Measurements from ENCODE around the gene TMEM156. TPM values are rescaled to one million over a fixed set of nuclear protein-coding genes. Genes with fewer than 3 reads are reported as not detected.

TMEM156 gene
- total RNA-seq, 2 donors from 2014 or later: not detected

DNA sequence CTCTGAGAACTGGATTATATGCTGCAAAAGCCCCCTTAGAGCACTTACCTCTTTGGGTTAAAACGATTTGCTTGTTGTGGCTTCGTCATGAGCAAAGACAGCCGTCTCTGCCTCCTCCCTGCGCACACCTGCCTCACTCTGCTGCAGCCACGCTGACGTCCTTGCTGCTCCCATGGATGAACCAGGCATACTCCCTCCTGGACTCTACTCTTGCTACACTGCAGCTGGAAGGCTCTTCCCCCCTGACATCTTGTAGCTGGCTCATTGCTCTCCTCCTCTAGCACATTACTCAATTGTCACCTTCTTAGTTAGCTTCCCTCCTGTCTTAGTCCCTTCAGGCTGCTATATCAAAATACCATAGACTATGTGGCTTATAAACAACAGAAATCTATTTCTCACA is 105.3 kb downstream of the TMEM156 start:
- Mint-ChIP-seq H3K4me3 (no peak overlapping the region), H3K9me3 (no peaks in the 10 kb centered on the region), H3K27ac (no peak overlapping the region), H3K4me1 (peaks cover 9% of the 10 kb centered on the region), H3K27me3 (ENCODE audit: insufficient read depth) (no peaks in the 10 kb centered on the region), H3K36me3 (ENCODE audit: low read depth) (peaks cover 18% of the 10 kb centered on the region)
- no peaks in the 10 kb centered on the region for H3K9me3 ChIP-seq (ENCODE audit: control insufficient read depth, low read length)
- no peaks in the 10 kb centered on the region for H3K27me3 ChIP-seq (ENCODE audit: control insufficient read depth, insufficient read depth, low read length, poor library complexity, severe bottlenecking)
- peaks cover 11% of the 10 kb centered on the region for H3K36me3 ChIP-seq (ENCODE audit: control insufficient read depth, insufficient read depth, low read length)
- no peak overlapping the region for H3K9ac ChIP-seq (ENCODE audit: extremely low read depth, low read length, poor library complexity, severe bottlenecking)
- H3K27ac ChIP-seq (ENCODE audit: low read depth, low read length): no peak overlapping the region
- no peaks in the 10 kb centered on the region for H3K4me1 ChIP-seq (ENCODE audit: control insufficient read depth, insufficient read depth, low read length)
- TF ChIP-seq, protein P1, sequence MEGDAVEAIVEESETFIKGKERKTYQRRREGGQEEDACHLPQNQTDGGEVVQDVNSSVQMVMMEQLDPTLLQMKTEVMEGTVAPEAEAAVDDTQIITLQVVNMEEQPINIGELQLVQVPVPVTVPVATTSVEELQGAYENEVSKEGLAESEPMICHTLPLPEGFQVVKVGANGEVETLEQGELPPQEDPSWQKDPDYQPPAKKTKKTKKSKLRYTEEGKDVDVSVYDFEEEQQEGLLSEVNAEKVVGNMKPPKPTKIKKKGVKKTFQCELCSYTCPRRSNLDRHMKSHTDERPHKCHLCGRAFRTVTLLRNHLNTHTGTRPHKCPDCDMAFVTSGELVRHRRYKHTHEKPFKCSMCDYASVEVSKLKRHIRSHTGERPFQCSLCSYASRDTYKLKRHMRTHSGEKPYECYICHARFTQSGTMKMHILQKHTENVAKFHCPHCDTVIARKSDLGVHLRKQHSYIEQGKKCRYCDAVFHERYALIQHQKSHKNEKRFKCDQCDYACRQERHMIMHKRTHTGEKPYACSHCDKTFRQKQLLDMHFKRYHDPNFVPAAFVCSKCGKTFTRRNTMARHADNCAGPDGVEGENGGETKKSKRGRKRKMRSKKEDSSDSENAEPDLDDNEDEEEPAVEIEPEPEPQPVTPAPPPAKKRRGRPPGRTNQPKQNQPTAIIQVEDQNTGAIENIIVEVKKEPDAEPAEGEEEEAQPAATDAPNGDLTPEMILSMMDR (conservative IDR thresholded peaks at IDR 0.05): no peak
- WGBS, 2 experiments (ENCODE audit: insufficient coverage in 1 of 2, insufficient read length in 1 of 2): 94 to 97% methylated on average over 6 of the region's 6 CpGs
- no peak overlapping the region for H3K4me3 ChIP-seq (ENCODE audit: low read length)
- DNase-seq: no peak

DNA sequence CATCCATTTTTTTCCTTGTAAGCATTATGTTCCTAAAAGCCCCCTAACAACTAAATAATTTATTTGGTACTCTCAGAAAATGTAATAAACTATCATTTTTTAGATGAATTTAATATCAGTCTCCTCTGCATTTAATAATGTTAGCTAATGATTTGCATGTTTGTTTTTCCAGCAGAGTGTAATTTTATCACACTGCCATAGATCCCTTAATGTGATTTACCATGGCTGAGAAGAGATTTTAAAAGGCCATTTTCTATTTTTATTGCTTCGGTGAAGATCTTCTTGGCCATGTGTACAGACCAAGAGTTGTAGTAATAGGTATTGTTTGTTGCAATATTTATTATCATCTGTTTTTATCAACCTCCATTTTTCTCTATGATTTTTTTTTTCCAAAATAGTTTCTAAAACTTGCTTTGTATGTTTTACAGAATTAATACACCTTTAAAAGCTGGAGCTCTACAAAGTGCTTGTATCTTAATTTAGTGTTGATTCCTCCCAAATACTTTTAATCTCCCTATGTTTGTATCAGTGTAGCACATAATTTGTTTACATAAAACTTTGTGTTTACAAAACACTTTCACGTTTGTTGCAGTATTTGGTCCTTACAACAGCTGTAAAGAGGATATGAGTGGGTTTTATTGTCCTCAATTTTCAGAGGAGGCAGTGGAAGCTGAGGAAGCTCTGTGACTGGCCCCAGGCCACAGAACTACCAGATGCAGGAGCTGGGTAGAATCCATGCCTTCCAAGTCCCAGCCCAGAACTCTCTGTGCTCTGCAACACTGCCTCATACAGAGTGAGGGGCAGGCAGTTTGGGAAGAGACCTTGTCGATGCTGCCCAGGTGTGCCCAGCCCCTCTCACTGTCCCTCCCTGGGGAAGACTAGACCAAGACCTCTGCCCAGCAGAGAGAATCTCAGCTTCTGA is 106.5 kb downstream of the TMEM156 start:
- H3K27me3 Mint-ChIP-seq (ENCODE audit: insufficient read depth): no peaks in the 10 kb centered on the region
- H3K9me3 Mint-ChIP-seq: no peaks in the 10 kb centered on the region
- H3K27ac ChIP-seq (ENCODE audit: low read depth, low read length): no peak overlapping the region
- no peak for DNase-seq
- peaks cover 9% of the 10 kb centered on the region for H3K4me1 Mint-ChIP-seq
- no peak overlapping the region for H3K9ac ChIP-seq (ENCODE audit: extremely low read depth, low read length, poor library complexity, severe bottlenecking)
- no peak overlapping the region for H3K4me3 Mint-ChIP-seq
- no peak overlapping the region for H3K4me3 ChIP-seq (ENCODE audit: low read length)
- TF ChIP-seq, protein P1 (conservative IDR thresholded peaks at IDR 0.05): no peak
- H3K36me3 Mint-ChIP-seq (ENCODE audit: low read depth): peaks cover 12% of the 10 kb centered on the region
- 88 to 100% methylated on average over 1 to 3 of the region's 3 CpGs for WGBS, 2 experiments (ENCODE audit: insufficient coverage in 1 of 2, insufficient read length in 1 of 2)
- H3K27me3 ChIP-seq (ENCODE audit: control insufficient read depth, insufficient read depth, low read length, poor library complexity, severe bottlenecking): no peaks in the 10 kb centered on the region
- H3K27ac Mint-ChIP-seq: no peak overlapping the region
- H3K36me3 ChIP-seq (ENCODE audit: control insufficient read depth, insufficient read depth, low read length): peaks cover 6% of the 10 kb centered on the region
- no peaks in the 10 kb centered on the region for H3K4me1 ChIP-seq (ENCODE audit: control insufficient read depth, insufficient read depth, low read length)
- H3K9me3 ChIP-seq (ENCODE audit: control insufficient read depth, low read length): no peaks in the 10 kb centered on the region

- no peaks in the 10 kb centered on the region for H3K9me3 Mint-ChIP-seq
- Histone ChIP-seq H3K27ac (ENCODE audit: low read depth, low read length) (no peak overlapping the region), H3K9me3 (ENCODE audit: control insufficient read depth, low read length) (no peaks in the 10 kb centered on the region), H3K9ac (ENCODE audit: extremely low read depth, low read length, poor library complexity, severe bottlenecking) (no peak overlapping the region), H3K4me3 (ENCODE audit: low read length) (no peak overlapping the region), H3K27me3 (ENCODE audit: control insufficient read depth, insufficient read depth, low read length, poor library complexity, severe bottlenecking) (no peaks in the 10 kb centered on the region), H3K4me1 (ENCODE audit: control insufficient read depth, insufficient read depth, low read length) (no peaks in the 10 kb centered on the region), H3K36me3 (ENCODE audit: control insufficient read depth, insufficient read depth, low read length) (peaks cover 6% of the 10 kb centered on the region)
- H3K4me1 Mint-ChIP-seq: peaks cover 3% of the 10 kb centered on the region
- peaks cover 12% of the 10 kb centered on the region for H3K36me3 Mint-ChIP-seq (ENCODE audit: low read depth)
- DNase-seq: no peak
- no peak overlapping the region for H3K27ac Mint-ChIP-seq
- H3K27me3 Mint-ChIP-seq (ENCODE audit: insufficient read depth): no peaks in the 10 kb centered on the region
- 78 to 87% methylated on average over 5 of the region's 5 CpGs for WGBS, 2 experiments (ENCODE audit: insufficient coverage in 1 of 2, insufficient read length in 1 of 2)
- no peak overlapping the region for H3K4me3 Mint-ChIP-seq
- TF ChIP-seq, protein P1 (conservative IDR thresholded peaks at IDR 0.05): no peak
Measured at GRCh38 chr4:38924353-38924752, 107.9 kb downstream of the TMEM156 start.

Measured in endodermal cell (in vitro differentiated cells).